ENCODE data around the gene ACTR10. TPM values are rescaled to one million over a fixed set of nuclear protein-coding genes. Genes with fewer than 3 reads are reported as not detected.

The ACTR10 gene
- total and polyA plus RNA-seq, 2 of the 8 experiments (the other 6 are each of a cell fraction or from before 2014, with no cell fraction given) = 15.4 to 34.6 TPM

- H3K9me3 ChIP-seq (ENCODE audit: insufficient read depth in 2 of 2, low read depth in 1 of 2, low read length in 1 of 2) = no peaks in the 10 kb centered on the region
- no peak overlapping the region for H2BK20ac ChIP-seq (ENCODE audit: low read length)
- H3K27me3 ChIP-seq (replicated peaks in 1 of 4; ENCODE audit: control insufficient read depth in 3 of 4, extremely low read depth in 1 of 4, insufficient read depth in 3 of 4, low read length in 3 of 4) = no peaks in the 10 kb centered on the region
- H3K36me3 ChIP-seq (ENCODE audit: control insufficient read depth in 2 of 4, insufficient read depth in 4 of 4, low read length in 3 of 4) = peaks cover 12 to 69% (median 37%) of the 10 kb centered on the region in 4 experiments
- H3K23ac ChIP-seq (ENCODE audit: insufficient read length) = no peak overlapping the region
- TF ChIP-seq KDM4A (IDR thresholded peaks at IDR 0.05; ENCODE audit: low read depth, low read length, severe bottlenecking) (no peak), MAX (IDR thresholded peaks at IDR 0.05) (no peak), EGR1 (IDR thresholded peaks at IDR 0.05; ENCODE audit: borderline replicate concordance, low read depth, low read length) (no peak), CTCF (IDR thresholded peaks at IDR 0.05; ENCODE audit: control extremely low read depth in 1 of 3, insufficient read depth in 1 of 3, low read depth in 1 of 3, low read length in 3 of 3) (peak in 1 of 3 experiments; percentile 37; a peak in 1 of 4 replicates), POLR2AphosphoS5 (IDR thresholded peaks at IDR 0.05; ENCODE audit: low read depth, low read length) (peak; percentile 51)
- H2BK120ac ChIP-seq (replicated peaks; ENCODE audit: low read depth, low read length) = no peak overlapping the region
- H3K4me1 ChIP-seq (replicated peaks in 1 of 4; ENCODE audit: control insufficient read depth in 3 of 4, insufficient read depth in 4 of 4, low read length in 3 of 4) = no peaks in the 10 kb centered on the region
- H3K4ac ChIP-seq (replicated peaks; ENCODE audit: insufficient read length, low read depth, low read length) = no peak overlapping the region
- H3K79me2 ChIP-seq (ENCODE audit: control insufficient read depth in 1 of 2, insufficient read depth in 2 of 2, low read length in 2 of 2) = peaks cover 0 to 16% of the 10 kb centered on the region in 2 experiments; a peak in 2 of 4 replicates
- no peak overlapping the region for H2BK5ac ChIP-seq (ENCODE audit: low read depth, low read length)
- H3K4me2 ChIP-seq (ENCODE audit: insufficient read depth in 1 of 2, low read depth in 2 of 2, low read length in 2 of 2) = no peak overlapping the region
- H3K27ac ChIP-seq (ENCODE audit: low read depth, low read length) = no peak overlapping the region
- no peak overlapping the region for H4K91ac ChIP-seq (replicated peaks; ENCODE audit: insufficient read length, low read length)
- no peak overlapping the region for H4K5ac ChIP-seq (ENCODE audit: insufficient read length, low read depth, low read length)
- peaks cover 0 to 2% of the 10 kb centered on the region in 2 experiments for H4K20me1 ChIP-seq (replicated peaks in 1 of 2; ENCODE audit: control insufficient read depth in 1 of 2, insufficient read depth in 2 of 2, low read length in 2 of 2)
- 96% methylated on average over 4 of the region's 4 CpGs; no CpG with 5 or more reads in 1 of the 2 experiments for WGBS, 2 experiments (ENCODE audit: extremely low coverage in 1 of 2, insufficient coverage in 1 of 2, insufficient read length in 1 of 2, insufficient replicate concordance in 2 of 2, low coverage in 1 of 2, low lambda C conversion rate in 2 of 2, missing lambda C conversion rate in 1 of 2)
- no peaks in the 10 kb centered on the region for H3K79me1 ChIP-seq (ENCODE audit: low read depth, low read length)
- H3K56ac ChIP-seq (replicated peaks; ENCODE audit: insufficient read length, low read depth, low read length) = no peak overlapping the region
- ChIA-PET CTCF (ENCODE audit: partially characterized antibody) (interaction anchor here (0.7 to 1.5 kb wide), 4 partner anchors 9 to 161 kb away, joined by 3 to 6 read pairs (median 3); no protein-coding TSS in a partner anchor), POLR2A (ENCODE audit: partially characterized antibody) (interaction anchor here (1.3 to 4.3 kb wide), 4 partner anchors 9 to 27 kb away, joined by 4 to 23 read pairs (median 5); partner anchors contain the start of gene ARID4A)
- H3K23me2 ChIP-seq (ENCODE audit: low read depth, low read length) = no peaks in the 10 kb centered on the region
- no peak overlapping the region for H3K4me3 ChIP-seq (ENCODE audit: extremely low read depth in 1 of 4, insufficient read depth in 2 of 4, low read depth in 3 of 4, low read length in 4 of 4)
- DNase-seq (ENCODE audit: low read depth in 1 of 2, low spot score in 2 of 2) = no peak
- H3K14ac ChIP-seq (ENCODE audit: insufficient read length) = no peak overlapping the region
- no peak overlapping the region for H2BK12ac ChIP-seq (ENCODE audit: low read depth, low read length)
- no peak overlapping the region for H4K8ac ChIP-seq (ENCODE audit: extremely low read depth, insufficient read depth, low read length)
- no peak overlapping the region for H3K9ac ChIP-seq (replicated peaks in 1 of 4; ENCODE audit: extremely low read depth in 1 of 4, low read depth in 3 of 4, low read length in 3 of 4)
- no peak overlapping the region for H2AFZ ChIP-seq (ENCODE audit: low read length)
- H3K18ac ChIP-seq (ENCODE audit: extremely low read depth, low read length) = no peak overlapping the region
- no peak overlapping the region for H2AK5ac ChIP-seq (ENCODE audit: low read depth, low read length)
- no peak overlapping the region for H2BK15ac ChIP-seq (ENCODE audit: low read length)
- FAIRE-seq = peak; percentile 39
These were observed 72.8 kb downstream of the ACTR10 start for GRCh38 chr14:58272588-58273372.
